Retinal pigment epithelial cell (primary cell): ENCODE results near the gene PEX5.
"Not testable (repeated sequence)": the region's sequence is repeated elsewhere in the genome, so short reads cannot be mapped to it uniquely, and the experiment has no call there.

Experiments
- DNase-seq: peaks from one replicate; pipeline ENCODE4 v3.0.0-alpha.2; 2010; ENCODE audit warnings: low read depth
- H3K4me3 ChIP-seq: 2 replicates; pipeline ENCODE4 v1.5.1; 2011; ENCODE audit warnings: mild to moderate bottlenecking, low read length, control low read depth, moderate library complexity
- CTCF ChIP-seq: conservative IDR thresholded peaks from 2 replicates; pipeline ENCODE4 v1.5.1; 2011; ENCODE audit warnings: low read depth, low read length, control low read depth, inconsistent platforms

Gene PEX5

GRCh38 chr12:7242176-7243101 is 53.0 kb downstream of the PEX5 start:
- DNase-seq = no peak
- no peak overlapping the region for H3K4me3 ChIP-seq
- TF ChIP-seq CTCF = no peak

- not testable (repeated sequence) for DNase-seq, H3K4me3 ChIP-seq
These were observed 62.0 kb downstream of the PEX5 start for GRCh38 chr12:7251328-7251996.

GRCh38 chr12:7259060-7259459 is 69.6 kb downstream of the PEX5 start:
- no peak for DNase-seq
- no peak for TF ChIP-seq CTCF
- no peak overlapping the region for H3K4me3 ChIP-seq
